Endothelial cell of umbilical vein (primary cell): ENCODE results near the gene CLDN9. TPM values are rescaled to one million over a fixed set of nuclear protein-coding genes. Genes with fewer than 3 reads are reported as not detected.

Experiments used
- BruUV-seq: library from RNA; stranded (reverse); fragments of 400-500 nt; replicated peaks from 2 replicates; lab custom pipeline; 2021; lab: Mats Ljungman, UMichigan
- CTCF ChIA-PET: fragments of 300-600, 350-600 bp; sonication (Branson Sonifier 250); formaldehyde crosslinking; loops from one replicate; lab custom pipeline; 2021; ENCODE audit warnings: antibody characterized with exemption, inconsistent platforms; lab: Charles Lee
- POLR2A ChIA-PET: fragments of 300-600, 350-600 bp; sonication (Branson Sonifier 250); formaldehyde crosslinking; loops from one replicate; lab custom pipeline; 2021; ENCODE audit warnings: antibody characterized with exemption, inconsistent platforms; lab: Charles Lee
- DNase-seq: peaks from one replicate; pipeline ENCODE4 v3.0.0-alpha.2; 2011; ENCODE audit warnings: low read depth, low spot score
- FAIRE-seq: peaks from 2 replicates; lab custom pipeline; 2011; peaks lifted over from hg19 to GRCh38; lab: Jason Lieb, UNC
- H2AFZ ChIP-seq: 2 replicates; pipeline ENCODE4 v1.6.0; 2012; ENCODE audit warnings: low read depth, low read length, control low read depth, inconsistent platforms
- H3K27ac ChIP-seq: 2 replicates; pipeline ENCODE4 v1.5.1; 2011; ENCODE audit warnings: low read depth, mild to moderate bottlenecking, control low read depth, low read length, moderate library complexity; ENCODE audit not compliant: insufficient read depth
- H3K27me3 ChIP-seq, 2 experiments: 2 replicates each; pipeline versions ENCODE4 v1.6.0 to v1.6.1; 2011; ENCODE audit warnings: low read length in 2 of 2, mixed read lengths in 1 of 2; ENCODE audit not compliant: control insufficient read depth in 2 of 2, insufficient read depth in 2 of 2
- H3K36me3 ChIP-seq, 2 experiments: 2 replicates in 1 of 2; 3 replicates in 1 of 2; pipeline ENCODE4 v1.5.1; 2011; ENCODE audit warnings: low read length in 2 of 2, mild to moderate bottlenecking in 1 of 2, moderate library complexity in 1 of 2; ENCODE audit not compliant: control insufficient read depth in 2 of 2, insufficient read depth in 2 of 2; ENCODE audit errors: extremely low read depth in 1 of 2
- H3K4me1 ChIP-seq: 3 replicates; pipeline ENCODE4 v1.5.1; 2011; ENCODE audit warnings: mild to moderate bottlenecking, low read length; ENCODE audit not compliant: control insufficient read depth, insufficient read depth; ENCODE audit errors: extremely low read depth
- H3K4me2 ChIP-seq: 2 replicates; pipeline ENCODE4 v1.6.1; 2011; ENCODE audit warnings: low read length, control low read depth, mixed read lengths; ENCODE audit not compliant: insufficient read depth
- H3K4me3 ChIP-seq, 3 experiments: fragments of 200-600 bp in 1 of 3; sonication (generic), shearing (Covaris generic) in 1 of 3; replicated peaks in 1 of 3; 2 replicates each; pipeline ENCODE4 v1.5.1; 2011 to 2016; ENCODE audit warnings: control low read depth in 3 of 3, low read length in 3 of 3, mild to moderate bottlenecking in 2 of 3, inconsistent platforms in 1 of 3, low read depth in 1 of 3, moderate library complexity in 1 of 3; ENCODE audit not compliant: insufficient read depth in 1 of 3
- H3K79me2 ChIP-seq: 2 replicates; pipeline ENCODE4 v1.6.0; 2012; ENCODE audit warnings: low read length, inconsistent platforms; ENCODE audit not compliant: control insufficient read depth, insufficient read depth
- H3K9ac ChIP-seq: replicated peaks from 2 replicates; pipeline ENCODE3; 2011; ENCODE audit warnings: low read length, control low read depth; ENCODE audit not compliant: insufficient read depth; ENCODE audit errors: extremely low read depth
- H3K9me1 ChIP-seq: replicated peaks from 3 replicates; pipeline ENCODE4 v1.6.0; 2011; ENCODE audit warnings: mild to moderate bottlenecking, low read length; ENCODE audit not compliant: control insufficient read depth, insufficient read depth; ENCODE audit errors: extremely low read depth
- H3K9me3 ChIP-seq: replicated peaks from 2 replicates; pipeline ENCODE4 v1.5.1; 2012; ENCODE audit warnings: low read length, inconsistent platforms; ENCODE audit not compliant: control insufficient read depth, insufficient read depth
- H4K20me1 ChIP-seq: replicated peaks from 2 replicates; pipeline ENCODE3; 2011; ENCODE audit warnings: mild to moderate bottlenecking, low read length; ENCODE audit not compliant: control insufficient read depth, insufficient read depth; ENCODE audit errors: extremely low read depth
- EZH2 ChIP-seq: IDR thresholded peaks from 2 replicates; pipeline ENCODE4 v1.6.1; 2012; ENCODE audit warnings: borderline replicate concordance, low read depth, mild to moderate bottlenecking, moderate library complexity, low read length, inconsistent platforms; ENCODE audit not compliant: severe bottlenecking
- FOS ChIP-seq: IDR thresholded peaks from 2 replicates; pipeline ENCODE4 v1.6.1; 2011; ENCODE audit warnings: mild to moderate bottlenecking, low read length, moderate library complexity, borderline replicate concordance; ENCODE audit not compliant: insufficient read depth
- GATA2 ChIP-seq: IDR thresholded peaks from 2 replicates; pipeline ENCODE4 v1.7.0; 2011; ENCODE audit warnings: low read depth, mild to moderate bottlenecking, moderate library complexity, mixed read lengths, low read length; ENCODE audit not compliant: insufficient read length, insufficient read depth
- JUN ChIP-seq: IDR thresholded peaks from 2 replicates; pipeline ENCODE4 v1.6.1; 2011; ENCODE audit warnings: borderline replicate concordance, low read depth; ENCODE audit not compliant: insufficient read length, insufficient read depth
- MAX ChIP-seq: IDR thresholded peaks from 2 replicates; pipeline ENCODE4 v1.6.1; 2011; ENCODE audit not compliant: insufficient read depth, insufficient read length
- MYC ChIP-seq: IDR thresholded peaks from one replicate; pipeline ENCODE4 v1.6.1; 2011; ENCODE audit warnings: mild to moderate bottlenecking, low read depth, low read length
- POLR2A ChIP-seq: IDR thresholded peaks from 2 replicates; pipeline ENCODE4 v1.6.1; 2012; ENCODE audit warnings: low read depth, mild to moderate bottlenecking, control low read depth, low read length
- POLR2AphosphoS5 ChIP-seq: IDR thresholded peaks from 2 replicates; pipeline ENCODE4 v1.6.1; 2012; ENCODE audit warnings: low read depth, mild to moderate bottlenecking, control low read depth, low read length, moderate library complexity; ENCODE audit not compliant: insufficient read depth
- dilution Hi-C: fragments of 300-500 bp; cut with MboI; formaldehyde crosslinking; loops from one replicate; pipeline ENCODE4 v1.15.0; 2019; ENCODE audit warnings: low sequenced_read_pairs; ENCODE audit not compliant: extremely low pct_ligation_motif_present
- intact Hi-C: fragments of 100-400 bp; cut with micrococcal nuclease; formaldehyde crosslinking; loops from one replicate; pipeline ENCODE4 v1.10.0; 2022
- polyA plus RNA-seq, 4 experiments: library from polyadenylated mRNA; depleted of rRNA in 3 of 4; stranded (reverse) in 3 of 4; unstranded in 1 of 4; fragments of >200 nt; gene quantifications; 2 replicates each; pipeline versions ENCODE4 v1.2.1 to v1.2.3, GENCODE V29; 2011 to 2012; ENCODE audit warnings: missing spikeins in 1 of 4
- total RNA-seq: library from RNA; stranded (reverse); gene quantifications from 2 replicates; pipeline ENCODE4 v1.2.3, GENCODE V29; 2021
- TF ChIP-seq, protein P1 (sequence below), 2 donors: IDR thresholded peaks; 1 replicate in 1 of 2; 2 replicates in 1 of 2; pipeline ENCODE4 v1.5.1; 2011; ENCODE audit warnings: low read length in 2 of 2, mild to moderate bottlenecking in 2 of 2, moderate library complexity in 2 of 2, control low read depth in 1 of 2, inconsistent platforms in 1 of 2, low read depth in 1 of 2; ENCODE audit not compliant: insufficient read depth in 1 of 2; ENCODE audit errors: extremely low read depth in 1 of 2

Gene CLDN9
- total and polyA plus RNA-seq, 2 donors (not counting 3 experiments of a cell fraction or from before 2014, with no cell fraction given): 0.06 TPM; not detected in 1

DNA sequence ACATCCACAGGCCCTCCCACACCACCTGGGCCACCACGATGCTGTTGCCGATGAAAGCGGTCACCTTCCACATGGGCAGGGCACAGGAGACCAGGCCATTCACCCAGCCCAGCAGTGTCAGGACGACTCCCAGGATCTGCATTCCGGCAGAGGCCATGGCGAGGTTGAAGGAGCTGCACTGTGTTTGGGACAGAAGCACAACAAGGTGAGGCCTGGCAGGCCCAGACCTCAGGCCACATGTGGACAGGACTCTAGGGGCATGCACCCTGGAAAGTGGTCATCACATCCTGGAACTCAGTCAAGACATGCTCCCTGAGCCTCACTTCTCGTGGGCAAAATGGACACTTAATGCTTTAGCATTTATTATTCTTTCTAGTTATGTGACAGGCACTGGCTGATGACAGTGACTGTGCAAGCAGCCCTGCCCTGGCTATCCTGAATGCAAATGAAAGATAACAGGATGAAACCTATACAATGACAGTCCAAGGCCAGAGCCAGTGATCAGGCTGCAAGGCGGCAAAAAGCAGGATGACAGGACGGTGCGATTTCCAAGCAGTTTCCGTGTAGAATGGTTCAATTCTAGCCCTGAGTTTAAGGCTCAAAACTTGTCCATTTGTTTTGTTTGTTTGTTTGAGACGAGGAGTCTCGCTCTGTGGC, 3.3 kb downstream of the CLDN9 start:
- no peaks in the 10 kb centered on the region for H4K20me1 ChIP-seq
- CTCF ChIA-PET: no interaction called here
- H3K79me2 ChIP-seq: no peaks in the 10 kb centered on the region
- no peak overlapping the region for H3K9ac ChIP-seq
- peaks cover 21 to 22% of the 10 kb centered on the region in 2 experiments for H3K27me3 ChIP-seq
- H2AFZ ChIP-seq: no peak overlapping the region
- dilution Hi-C loops: no loop called here
- TF ChIP-seq POLR2A: no peak
- TF ChIP-seq, protein P1, sequence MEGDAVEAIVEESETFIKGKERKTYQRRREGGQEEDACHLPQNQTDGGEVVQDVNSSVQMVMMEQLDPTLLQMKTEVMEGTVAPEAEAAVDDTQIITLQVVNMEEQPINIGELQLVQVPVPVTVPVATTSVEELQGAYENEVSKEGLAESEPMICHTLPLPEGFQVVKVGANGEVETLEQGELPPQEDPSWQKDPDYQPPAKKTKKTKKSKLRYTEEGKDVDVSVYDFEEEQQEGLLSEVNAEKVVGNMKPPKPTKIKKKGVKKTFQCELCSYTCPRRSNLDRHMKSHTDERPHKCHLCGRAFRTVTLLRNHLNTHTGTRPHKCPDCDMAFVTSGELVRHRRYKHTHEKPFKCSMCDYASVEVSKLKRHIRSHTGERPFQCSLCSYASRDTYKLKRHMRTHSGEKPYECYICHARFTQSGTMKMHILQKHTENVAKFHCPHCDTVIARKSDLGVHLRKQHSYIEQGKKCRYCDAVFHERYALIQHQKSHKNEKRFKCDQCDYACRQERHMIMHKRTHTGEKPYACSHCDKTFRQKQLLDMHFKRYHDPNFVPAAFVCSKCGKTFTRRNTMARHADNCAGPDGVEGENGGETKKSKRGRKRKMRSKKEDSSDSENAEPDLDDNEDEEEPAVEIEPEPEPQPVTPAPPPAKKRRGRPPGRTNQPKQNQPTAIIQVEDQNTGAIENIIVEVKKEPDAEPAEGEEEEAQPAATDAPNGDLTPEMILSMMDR (IDR thresholded peaks at IDR 0.05; ENCODE audit: extremely low read depth in 1 of 2, insufficient read depth in 1 of 2, low read depth in 1 of 2, low read length in 2 of 2): no peak
- TF ChIP-seq GATA2: no peak
- no peak for TF ChIP-seq POLR2AphosphoS5
- no peak for TF ChIP-seq MYC
- no peak for TF ChIP-seq JUN
- no peak for TF ChIP-seq EZH2
- no peak for TF ChIP-seq MAX
- TF ChIP-seq FOS: no peak
- FAIRE-seq (no peak), DNase-seq (no peak)
- no peak overlapping the region for H3K4me2 ChIP-seq
- no peak overlapping the region for H3K27ac ChIP-seq
- intact Hi-C loops: no loop called here
- no peaks in the 10 kb centered on the region for H3K9me1 ChIP-seq
- no peaks in the 10 kb centered on the region for H3K9me3 ChIP-seq
- no peaks in the 10 kb centered on the region for H3K4me1 ChIP-seq
- no peak overlapping the region for H3K4me3 ChIP-seq
- no TSS peak for BruUV-seq
- POLR2A ChIA-PET: no interaction called here
- no peaks in the 10 kb centered on the region for H3K36me3 ChIP-seq
